HepG2 (cell line): ENCODE measurements around the gene PKD1L1. TPM values are rescaled to one million over a fixed set of nuclear protein-coding genes. Genes with fewer than 3 reads are reported as not detected.

Source experiments
- CCDC6 ChIP-seq: sonication (generic); formaldehyde crosslinking; IDR thresholded peaks from 2 replicates; pipeline ENCODE4 v1.8.1; 2022; ENCODE audit warnings: mild to moderate bottlenecking, missing genetic modification reagents, moderate library complexity
- CHD2 ChIP-seq: IDR thresholded peaks from 2 replicates; pipeline ENCODE4 v1.6.1; 2011; ENCODE audit warnings: low read depth, low read length, improper control_type of control experiment
- GZF1 ChIP-seq: sonication (generic); formaldehyde crosslinking; IDR thresholded peaks from 2 replicates; pipeline ENCODE4 v1.5.1; 2020; ENCODE audit warnings: mild to moderate bottlenecking, missing genetic modification reagents
- HHEX ChIP-seq: IDR thresholded peaks from 2 replicates; pipeline ENCODE4 v1.6.1; 2016; ENCODE audit warnings: control low read depth
- ONECUT2 ChIP-seq: sonication (generic); formaldehyde crosslinking; IDR thresholded peaks from 2 replicates; pipeline ENCODE4 v1.4.0; 2020; ENCODE audit warnings: missing genetic modification reagents
- POLR2AphosphoS2 ChIP-seq: IDR thresholded peaks from 2 replicates; pipeline ENCODE4 v1.6.1; 2011; ENCODE audit warnings: low read depth, low read length, improper control_type of control experiment
- SMARCC2 ChIP-seq: fragments of 450-650 bp; IDR thresholded peaks from 2 replicates; pipeline ENCODE4 v1.6.1; 2017; ENCODE audit warnings: antibody characterized with exemption, mild to moderate bottlenecking
- ZC3H13 ChIP-seq: sonication (generic); formaldehyde crosslinking; IDR thresholded peaks from 2 replicates; pipeline ENCODE4 v1.8.1; 2023; ENCODE audit warnings: mild to moderate bottlenecking, missing genetic modification reagents, moderate library complexity
- ZKSCAN8 ChIP-seq: IDR thresholded peaks from 2 replicates; pipeline ENCODE4 v1.6.1; 2016; ENCODE audit warnings: borderline replicate concordance, missing genetic modification reagents, missing compliant biosample characterization
- ZNF101 ChIP-seq: sonication (generic); formaldehyde crosslinking; IDR thresholded peaks from 2 replicates; pipeline ENCODE4 v1.4.0; 2020; ENCODE audit warnings: mild to moderate bottlenecking, low read depth, missing genetic modification reagents, borderline replicate concordance
- ZNF354B ChIP-seq: sonication (generic); formaldehyde crosslinking; IDR thresholded peaks from 2 replicates; pipeline ENCODE4 v1.8.0; 2022; ENCODE audit warnings: mild to moderate bottlenecking, missing genetic modification reagents
- ZZZ3 ChIP-seq: sonication (generic); formaldehyde crosslinking; IDR thresholded peaks from 2 replicates; pipeline ENCODE4 v1.4.0; 2020; ENCODE audit warnings: missing genetic modification reagents, mild to moderate bottlenecking, borderline replicate concordance
- polyA plus RNA-seq, 8 experiments: library from polyadenylated mRNA; depleted of rRNA in 3 of 8; stranded (reverse) in 7 of 8; unstranded in 1 of 8; fragments of >200 nt; fragmentation: Illumina TruSeq in 4 of 8; extraction: Trizol in 4 of 8; gene quantifications; 2 replicates each; pipeline versions ENCODE4 v1.2.1 to v1.2.3, GENCODE V29; 2011 to 2016; ENCODE audit warnings: low read depth in 4 of 8, missing spikeins in 1 of 8, mixed read lengths in 1 of 8; ENCODE audit not compliant: insufficient read depth in 1 of 8
- total RNA-seq, 5 experiments: library from RNA; depleted of rRNA; stranded (reverse); fragments of >200 nt; fragmentation: Illumina TruSeq; extraction: Trizol; gene quantifications; 2 replicates each; pipeline ENCODE4 v1.2.3, GENCODE V29; 2016; ENCODE audit warnings: low read depth in 1 of 5
- TF ChIP-seq, protein P1 (sequence below): sonication (generic); formaldehyde crosslinking; IDR thresholded peaks from 2 replicates; pipeline ENCODE4 v1.4.0; 2020; ENCODE audit warnings: missing genetic modification reagents, borderline replicate concordance
- TF ChIP-seq, protein P2 (sequence below): sonication (generic); formaldehyde crosslinking; IDR thresholded peaks from 2 replicates; pipeline ENCODE4 v1.4.0; 2020; ENCODE audit warnings: mild to moderate bottlenecking, missing genetic modification reagents
- TF ChIP-seq, protein P3 (sequence below): sonication (generic); formaldehyde crosslinking; IDR thresholded peaks from 2 replicates; pipeline ENCODE4 v1.9.0; 2021; ENCODE audit warnings: missing genetic modification reagents, borderline replicate concordance
- TF ChIP-seq, protein P4 (sequence below): sonication (generic); formaldehyde crosslinking; IDR thresholded peaks from 2 replicates; pipeline ENCODE4 v1.4.0; 2020; ENCODE audit warnings: missing genetic modification reagents

Gene PKD1L1
- total and polyA plus RNA-seq, 2 of the 13 experiments (the other 11 are each of a cell fraction or from before 2014, with no cell fraction given), result 0.01 TPM; not detected in 1

DNA sequence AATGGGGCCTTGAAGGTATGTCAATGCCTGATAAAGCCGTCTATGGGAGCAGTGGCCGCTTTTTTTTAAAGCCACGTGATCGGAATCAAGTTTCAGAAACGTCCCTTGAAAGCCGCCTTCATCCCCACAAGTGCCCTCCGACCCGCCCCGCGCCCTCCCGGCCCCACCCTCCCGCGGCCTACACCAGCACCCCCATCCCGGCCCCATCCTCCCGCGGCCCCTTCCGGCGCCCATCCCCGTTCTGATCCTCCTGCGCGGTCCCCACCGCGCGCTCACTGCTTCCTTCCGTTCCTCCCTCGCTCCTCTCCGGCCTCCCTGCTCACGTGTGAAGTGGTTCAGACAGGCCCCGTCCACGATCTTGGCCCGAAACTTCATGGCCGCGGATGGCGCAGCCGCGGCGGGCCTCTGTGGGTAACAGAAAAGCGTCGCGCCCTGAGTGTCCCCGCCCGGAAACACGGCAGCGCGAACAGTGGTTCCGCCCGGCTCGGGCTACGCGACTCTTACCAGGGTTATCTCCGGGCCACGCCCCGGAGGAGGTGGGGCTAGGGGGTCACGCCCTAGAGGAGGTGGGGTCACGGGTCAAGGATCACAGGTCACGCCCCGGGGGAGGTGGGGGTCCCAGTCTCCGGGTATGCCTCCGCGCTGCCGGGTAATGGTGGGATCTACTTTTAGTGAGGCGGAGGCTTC lies 31.0 kb upstream of the PKD1L1 start, which contains the start of gene HUS1 (continued):
- TF ChIP-seq, protein P1, sequence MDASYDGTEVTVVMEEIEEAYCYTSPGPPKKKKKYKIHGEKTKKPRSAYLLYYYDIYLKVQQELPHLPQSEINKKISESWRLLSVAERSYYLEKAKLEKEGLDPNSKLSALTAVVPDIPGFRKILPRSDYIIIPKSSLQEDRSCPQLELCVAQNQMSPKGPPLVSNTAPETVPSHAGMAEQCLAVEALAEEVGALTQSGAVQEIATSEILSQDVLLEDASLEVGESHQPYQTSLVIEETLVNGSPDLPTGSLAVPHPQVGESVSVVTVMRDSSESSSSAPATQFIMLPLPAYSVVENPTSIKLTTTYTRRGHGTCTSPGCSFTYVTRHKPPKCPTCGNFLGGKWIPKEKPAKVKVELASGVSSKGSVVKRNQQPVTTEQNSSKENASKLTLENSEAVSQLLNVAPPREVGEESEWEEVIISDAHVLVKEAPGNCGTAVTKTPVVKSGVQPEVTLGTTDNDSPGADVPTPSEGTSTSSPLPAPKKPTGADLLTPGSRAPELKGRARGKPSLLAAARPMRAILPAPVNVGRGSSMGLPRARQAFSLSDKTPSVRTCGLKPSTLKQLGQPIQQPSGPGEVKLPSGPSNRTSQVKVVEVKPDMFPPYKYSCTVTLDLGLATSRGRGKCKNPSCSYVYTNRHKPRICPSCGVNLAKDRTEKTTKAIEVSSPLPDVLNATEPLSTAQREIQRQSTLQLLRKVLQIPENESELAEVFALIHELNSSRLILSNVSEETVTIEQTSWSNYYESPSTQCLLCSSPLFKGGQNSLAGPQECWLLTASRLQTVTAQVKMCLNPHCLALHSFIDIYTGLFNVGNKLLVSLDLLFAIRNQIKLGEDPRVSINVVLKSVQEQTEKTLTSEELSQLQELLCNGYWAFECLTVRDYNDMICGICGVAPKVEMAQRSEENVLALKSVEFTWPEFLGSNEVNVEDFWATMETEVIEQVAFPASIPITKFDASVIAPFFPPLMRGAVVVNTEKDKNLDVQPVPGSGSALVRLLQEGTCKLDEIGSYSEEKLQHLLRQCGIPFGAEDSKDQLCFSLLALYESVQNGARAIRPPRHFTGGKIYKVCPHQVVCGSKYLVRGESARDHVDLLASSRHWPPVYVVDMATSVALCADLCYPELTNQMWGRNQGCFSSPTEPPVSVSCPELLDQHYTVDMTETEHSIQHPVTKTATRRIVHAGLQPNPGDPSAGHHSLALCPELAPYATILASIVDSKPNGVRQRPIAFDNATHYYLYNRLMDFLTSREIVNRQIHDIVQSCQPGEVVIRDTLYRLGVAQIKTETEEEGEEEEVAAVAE, result no peak
- TF ChIP-seq HHEX (CRISPR knock-in tag) (peak; percentile 60; the same call in 1 of the 2 replicates), CHD2 (peak; percentile 46; the same call in 1 of the 2 replicates), ZZZ3 (CRISPR knock-in tag) (peak; percentile 98; the same call in 1 of the 2 replicates), CCDC6 (CRISPR knock-in tag) (peak; percentile 85), GZF1 (CRISPR knock-in tag) (0 out of 2 replicates have a peak, but pooled peaks have one; percentile 55), ONECUT2 (CRISPR knock-in tag) (no peak), ZKSCAN8 (CRISPR knock-in tag) (peak; percentile 80; the same call in 1 of the 2 replicates), SMARCC2 (no peak), ZNF354B (CRISPR knock-in tag) (no peak), ZNF101 (CRISPR knock-in tag) (no peak), POLR2AphosphoS2 (no peak), ZC3H13 (CRISPR knock-in tag) (peak; percentile 50; the same call in 1 of the 2 replicates)
- TF ChIP-seq, protein P2, sequence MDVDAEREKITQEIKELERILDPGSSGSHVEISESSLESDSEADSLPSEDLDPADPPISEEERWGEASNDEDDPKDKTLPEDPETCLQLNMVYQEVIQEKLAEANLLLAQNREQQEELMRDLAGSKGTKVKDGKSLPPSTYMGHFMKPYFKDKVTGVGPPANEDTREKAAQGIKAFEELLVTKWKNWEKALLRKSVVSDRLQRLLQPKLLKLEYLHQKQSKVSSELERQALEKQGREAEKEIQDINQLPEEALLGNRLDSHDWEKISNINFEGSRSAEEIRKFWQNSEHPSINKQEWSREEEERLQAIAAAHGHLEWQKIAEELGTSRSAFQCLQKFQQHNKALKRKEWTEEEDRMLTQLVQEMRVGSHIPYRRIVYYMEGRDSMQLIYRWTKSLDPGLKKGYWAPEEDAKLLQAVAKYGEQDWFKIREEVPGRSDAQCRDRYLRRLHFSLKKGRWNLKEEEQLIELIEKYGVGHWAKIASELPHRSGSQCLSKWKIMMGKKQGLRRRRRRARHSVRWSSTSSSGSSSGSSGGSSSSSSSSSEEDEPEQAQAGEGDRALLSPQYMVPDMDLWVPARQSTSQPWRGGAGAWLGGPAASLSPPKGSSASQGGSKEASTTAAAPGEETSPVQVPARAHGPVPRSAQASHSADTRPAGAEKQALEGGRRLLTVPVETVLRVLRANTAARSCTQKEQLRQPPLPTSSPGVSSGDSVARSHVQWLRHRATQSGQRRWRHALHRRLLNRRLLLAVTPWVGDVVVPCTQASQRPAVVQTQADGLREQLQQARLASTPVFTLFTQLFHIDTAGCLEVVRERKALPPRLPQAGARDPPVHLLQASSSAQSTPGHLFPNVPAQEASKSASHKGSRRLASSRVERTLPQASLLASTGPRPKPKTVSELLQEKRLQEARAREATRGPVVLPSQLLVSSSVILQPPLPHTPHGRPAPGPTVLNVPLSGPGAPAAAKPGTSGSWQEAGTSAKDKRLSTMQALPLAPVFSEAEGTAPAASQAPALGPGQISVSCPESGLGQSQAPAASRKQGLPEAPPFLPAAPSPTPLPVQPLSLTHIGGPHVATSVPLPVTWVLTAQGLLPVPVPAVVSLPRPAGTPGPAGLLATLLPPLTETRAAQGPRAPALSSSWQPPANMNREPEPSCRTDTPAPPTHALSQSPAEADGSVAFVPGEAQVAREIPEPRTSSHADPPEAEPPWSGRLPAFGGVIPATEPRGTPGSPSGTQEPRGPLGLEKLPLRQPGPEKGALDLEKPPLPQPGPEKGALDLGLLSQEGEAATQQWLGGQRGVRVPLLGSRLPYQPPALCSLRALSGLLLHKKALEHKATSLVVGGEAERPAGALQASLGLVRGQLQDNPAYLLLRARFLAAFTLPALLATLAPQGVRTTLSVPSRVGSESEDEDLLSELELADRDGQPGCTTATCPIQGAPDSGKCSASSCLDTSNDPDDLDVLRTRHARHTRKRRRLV, result no peak
- TF ChIP-seq, protein P3, sequence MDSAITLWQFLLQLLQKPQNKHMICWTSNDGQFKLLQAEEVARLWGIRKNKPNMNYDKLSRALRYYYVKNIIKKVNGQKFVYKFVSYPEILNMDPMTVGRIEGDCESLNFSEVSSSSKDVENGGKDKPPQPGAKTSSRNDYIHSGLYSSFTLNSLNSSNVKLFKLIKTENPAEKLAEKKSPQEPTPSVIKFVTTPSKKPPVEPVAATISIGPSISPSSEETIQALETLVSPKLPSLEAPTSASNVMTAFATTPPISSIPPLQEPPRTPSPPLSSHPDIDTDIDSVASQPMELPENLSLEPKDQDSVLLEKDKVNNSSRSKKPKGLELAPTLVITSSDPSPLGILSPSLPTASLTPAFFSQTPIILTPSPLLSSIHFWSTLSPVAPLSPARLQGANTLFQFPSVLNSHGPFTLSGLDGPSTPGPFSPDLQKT (CRISPR knock-in tag), result peak; percentile 27; the same call in 1 of the 2 replicates
- TF ChIP-seq, protein P4, sequence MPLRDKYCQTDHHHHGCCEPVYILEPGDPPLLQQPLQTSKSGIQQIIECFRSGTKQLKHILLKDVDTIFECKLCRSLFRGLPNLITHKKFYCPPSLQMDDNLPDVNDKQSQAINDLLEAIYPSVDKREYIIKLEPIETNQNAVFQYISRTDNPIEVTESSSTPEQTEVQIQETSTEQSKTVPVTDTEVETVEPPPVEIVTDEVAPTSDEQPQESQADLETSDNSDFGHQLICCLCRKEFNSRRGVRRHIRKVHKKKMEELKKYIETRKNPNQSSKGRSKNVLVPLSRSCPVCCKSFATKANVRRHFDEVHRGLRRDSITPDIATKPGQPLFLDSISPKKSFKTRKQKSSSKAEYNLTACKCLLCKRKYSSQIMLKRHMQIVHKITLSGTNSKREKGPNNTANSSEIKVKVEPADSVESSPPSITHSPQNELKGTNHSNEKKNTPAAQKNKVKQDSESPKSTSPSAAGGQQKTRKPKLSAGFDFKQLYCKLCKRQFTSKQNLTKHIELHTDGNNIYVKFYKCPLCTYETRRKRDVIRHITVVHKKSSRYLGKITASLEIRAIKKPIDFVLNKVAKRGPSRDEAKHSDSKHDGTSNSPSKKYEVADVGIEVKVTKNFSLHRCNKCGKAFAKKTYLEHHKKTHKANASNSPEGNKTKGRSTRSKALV (CRISPR knock-in tag), result 0 out of 2 replicates have a peak, but pooled peaks have one; percentile 54
